Measurements from ENCODE around the gene IL21.
"Not testable (repeated sequence)": the region's sequence is repeated elsewhere in the genome, so short reads cannot be mapped to it uniquely, and the experiment has no call there.

The IL21 gene

GRCh38 chr4:122577808-122578781 is 42.8 kb downstream of the IL21 start:
- DNase-seq (ENCODE audit: low read depth) = no peak

GRCh38 chr4:122577189-122577553 is 43.7 kb downstream of the IL21 start:
- DNase-seq (ENCODE audit: low read depth) = no peak

DNA sequence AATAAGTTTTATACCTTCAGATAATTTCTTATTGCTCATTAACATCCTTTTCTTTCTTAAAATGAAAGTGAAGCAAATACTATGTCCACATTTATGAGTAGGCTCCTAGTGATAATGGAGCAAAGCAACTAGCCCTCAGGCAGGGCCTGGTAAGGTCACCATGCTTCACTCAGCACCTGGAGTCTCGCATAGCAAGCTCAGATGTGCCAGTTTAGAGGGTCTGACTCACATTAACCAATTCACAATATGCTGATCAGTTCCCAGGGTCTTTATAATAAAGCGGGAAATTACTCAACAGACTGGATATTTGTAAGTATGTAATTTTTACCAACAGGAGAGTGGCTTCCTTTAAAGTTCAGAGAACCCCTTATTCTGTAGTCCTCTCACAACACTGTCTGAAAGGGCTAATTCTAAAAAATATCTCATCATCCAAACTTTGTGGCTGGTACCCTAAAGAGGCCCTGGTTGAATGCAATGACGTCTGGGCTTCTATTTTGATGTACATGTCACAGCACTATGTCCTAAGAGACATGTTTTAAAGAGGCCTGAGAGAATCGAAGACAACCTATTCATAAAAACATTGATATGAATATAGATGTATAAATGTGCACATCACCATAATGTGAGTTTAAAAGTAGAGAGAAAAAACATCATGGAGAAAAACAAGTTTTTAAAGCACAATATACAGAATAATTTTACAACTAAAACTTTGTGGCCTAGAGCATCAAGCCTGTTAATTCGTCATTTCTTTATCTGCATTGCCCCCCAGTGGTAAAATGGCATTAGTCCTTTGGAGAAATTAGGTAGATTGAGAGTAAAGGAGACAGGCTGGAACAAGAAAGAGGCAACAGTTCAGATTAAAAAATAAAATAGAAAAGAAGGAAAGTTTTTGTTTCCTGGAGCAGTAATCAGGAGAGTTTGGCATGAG is 44.3 kb downstream of the IL21 start:
- peak; percentile 26 for DNase-seq (ENCODE audit: low read depth)

DNA sequence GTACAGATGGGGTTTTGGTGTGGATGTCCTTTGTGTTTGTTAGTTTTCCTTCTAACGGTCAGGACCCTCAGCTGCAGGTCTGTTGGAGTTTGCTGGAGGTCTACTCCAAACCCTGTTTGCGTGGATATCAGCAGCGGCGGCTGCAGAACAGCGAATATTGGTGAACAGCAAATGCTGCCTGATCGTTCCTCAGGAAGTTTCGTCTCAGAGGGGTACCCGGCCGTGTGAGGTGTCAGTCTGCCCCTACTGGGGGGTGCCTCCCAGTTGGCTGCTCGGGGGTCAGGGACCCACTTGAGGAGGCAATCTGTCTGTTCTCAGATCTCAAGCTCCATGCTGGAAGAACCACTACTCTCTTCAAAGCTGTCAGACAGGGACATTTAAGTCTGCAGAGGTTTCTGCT is 46.5 kb downstream of the IL21 start:
- not testable (repeated sequence) for DNase-seq (ENCODE audit: low read depth)

GRCh38 chr4:122562449-122562848 is 58.4 kb downstream of the IL21 start:
- no peak for DNase-seq (ENCODE audit: low read depth)

Measured in HS-27A (cell line).